Nephron progenitor cell (in vitro differentiated cells): ENCODE measurements around the gene METTL21C.

Experiments used
- DNase-seq: peaks from one replicate; pipeline ENCODE4 v3.0.0; 2021
- H3K27ac Mint-ChIP-seq: 2 replicates; pipeline ENCODE4 v1.8.0; 2021; ENCODE audit warnings: mild to moderate bottlenecking, moderate library complexity, mixed read lengths
- H3K27me3 Mint-ChIP-seq: 2 replicates; pipeline ENCODE4 v1.8.0; 2021; ENCODE audit warnings: mild to moderate bottlenecking, low read depth, mixed read lengths; ENCODE audit not compliant: poor library complexity
- H3K36me3 Mint-ChIP-seq: 2 replicates; pipeline ENCODE4 v1.8.0; 2021; ENCODE audit warnings: low read depth, mixed read lengths
- H3K4me1 Mint-ChIP-seq: 2 replicates; pipeline ENCODE4 v1.8.0; 2021; ENCODE audit warnings: mixed read lengths
- H3K4me3 Mint-ChIP-seq: 2 replicates; pipeline ENCODE4 v1.8.0; 2021; ENCODE audit warnings: mild to moderate bottlenecking, moderate library complexity, mixed read lengths
- H3K9me3 Mint-ChIP-seq: 2 replicates; pipeline ENCODE4 v1.8.0; 2021; ENCODE audit warnings: mild to moderate bottlenecking, moderate library complexity, mixed read lengths
- TF ChIP-seq, protein P1 (sequence below): fragments of 200-600 bp; sonication (generic); IDR thresholded peaks from 2 replicates; pipeline ENCODE4 v1.5.0; 2021; ENCODE audit warnings: antibody characterized with exemption

Gene METTL21C

DNA sequence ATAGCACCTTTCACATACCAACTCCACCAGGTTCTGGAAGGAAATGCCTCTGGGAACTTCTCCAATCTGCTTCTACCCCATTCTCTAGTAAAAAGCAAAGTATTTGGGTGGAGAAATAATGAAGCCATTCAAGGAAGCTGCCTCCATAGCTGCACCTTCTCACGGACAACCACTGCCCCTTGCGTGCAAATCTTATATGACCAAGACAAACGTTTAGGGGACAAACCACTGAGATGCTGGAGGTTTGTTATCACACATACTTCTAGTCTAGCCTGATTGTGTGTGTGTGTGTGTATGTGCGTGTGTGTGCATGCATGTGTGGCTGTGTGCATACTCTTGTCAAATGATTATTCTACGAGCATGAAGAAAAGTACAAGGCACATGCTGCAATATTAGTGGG, 6.5 kb upstream of the METTL21C start:
- Mint-ChIP-seq H3K9me3 (peaks cover 24% of the 10 kb centered on the region), H3K4me1 (peaks cover 50% of the 10 kb centered on the region), H3K27me3 (peaks cover 3% of the 10 kb centered on the region), H3K27ac (no peak overlapping the region), H3K4me3 (no peak overlapping the region), H3K36me3 (peaks cover 4% of the 10 kb centered on the region)
- TF ChIP-seq, protein P1, sequence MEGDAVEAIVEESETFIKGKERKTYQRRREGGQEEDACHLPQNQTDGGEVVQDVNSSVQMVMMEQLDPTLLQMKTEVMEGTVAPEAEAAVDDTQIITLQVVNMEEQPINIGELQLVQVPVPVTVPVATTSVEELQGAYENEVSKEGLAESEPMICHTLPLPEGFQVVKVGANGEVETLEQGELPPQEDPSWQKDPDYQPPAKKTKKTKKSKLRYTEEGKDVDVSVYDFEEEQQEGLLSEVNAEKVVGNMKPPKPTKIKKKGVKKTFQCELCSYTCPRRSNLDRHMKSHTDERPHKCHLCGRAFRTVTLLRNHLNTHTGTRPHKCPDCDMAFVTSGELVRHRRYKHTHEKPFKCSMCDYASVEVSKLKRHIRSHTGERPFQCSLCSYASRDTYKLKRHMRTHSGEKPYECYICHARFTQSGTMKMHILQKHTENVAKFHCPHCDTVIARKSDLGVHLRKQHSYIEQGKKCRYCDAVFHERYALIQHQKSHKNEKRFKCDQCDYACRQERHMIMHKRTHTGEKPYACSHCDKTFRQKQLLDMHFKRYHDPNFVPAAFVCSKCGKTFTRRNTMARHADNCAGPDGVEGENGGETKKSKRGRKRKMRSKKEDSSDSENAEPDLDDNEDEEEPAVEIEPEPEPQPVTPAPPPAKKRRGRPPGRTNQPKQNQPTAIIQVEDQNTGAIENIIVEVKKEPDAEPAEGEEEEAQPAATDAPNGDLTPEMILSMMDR = no peak
- no peak for DNase-seq

DNA sequence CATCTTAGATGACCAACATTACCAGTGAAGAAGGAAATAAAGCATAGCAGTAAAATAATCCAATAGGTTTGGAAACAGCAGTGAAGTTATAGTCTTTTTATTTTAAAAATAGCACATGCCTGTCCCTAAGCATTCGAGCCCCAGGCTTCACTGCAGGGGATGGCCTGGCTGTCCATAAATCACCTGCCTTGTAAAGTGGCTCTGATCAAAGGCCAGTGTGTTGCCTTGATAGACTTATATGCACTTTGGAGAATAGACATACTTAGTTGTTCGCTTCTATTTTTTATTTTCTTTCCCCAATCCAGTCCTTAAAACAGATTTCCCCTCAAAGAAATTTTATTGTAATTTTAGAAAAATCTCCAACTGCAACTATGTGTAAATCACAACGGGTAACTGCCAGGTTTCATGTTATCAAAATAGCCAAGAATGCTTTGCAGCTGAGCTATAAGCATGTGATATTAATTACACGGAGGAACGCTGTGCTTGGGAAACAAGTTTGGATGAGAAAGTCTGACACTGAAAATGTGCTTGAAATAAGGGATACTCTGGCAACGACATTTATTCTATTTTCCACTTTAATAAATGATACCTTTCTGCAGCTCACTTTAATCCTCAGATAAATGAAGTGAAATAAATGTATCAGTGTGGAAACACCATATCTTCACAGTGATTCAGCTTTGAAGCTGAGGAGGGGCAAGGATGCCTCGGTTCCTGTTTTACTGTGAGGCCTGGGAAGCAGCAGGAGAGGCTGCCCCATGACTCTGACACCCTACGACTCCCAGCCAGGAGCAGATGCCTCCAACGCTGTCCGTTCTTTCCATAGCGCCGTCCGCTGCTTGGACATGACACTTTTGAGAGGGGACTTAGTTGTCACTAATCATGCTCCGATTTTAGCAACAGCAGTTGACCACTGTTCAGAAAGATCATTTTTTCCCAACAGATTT, 5.5 kb upstream of the METTL21C start:
- H3K36me3 Mint-ChIP-seq = peaks cover 4% of the 10 kb centered on the region
- H3K9me3 Mint-ChIP-seq = peaks cover 24% of the 10 kb centered on the region
- H3K4me3 Mint-ChIP-seq = no peak overlapping the region
- peak overlapping the region; percentile 83 for H3K27ac Mint-ChIP-seq
- TF ChIP-seq, protein P1 = no peak
- H3K27me3 Mint-ChIP-seq = peaks cover 3% of the 10 kb centered on the region
- DNase-seq = peak; percentile 24
- peaks cover 47% of the 10 kb centered on the region for H3K4me1 Mint-ChIP-seq

DNA sequence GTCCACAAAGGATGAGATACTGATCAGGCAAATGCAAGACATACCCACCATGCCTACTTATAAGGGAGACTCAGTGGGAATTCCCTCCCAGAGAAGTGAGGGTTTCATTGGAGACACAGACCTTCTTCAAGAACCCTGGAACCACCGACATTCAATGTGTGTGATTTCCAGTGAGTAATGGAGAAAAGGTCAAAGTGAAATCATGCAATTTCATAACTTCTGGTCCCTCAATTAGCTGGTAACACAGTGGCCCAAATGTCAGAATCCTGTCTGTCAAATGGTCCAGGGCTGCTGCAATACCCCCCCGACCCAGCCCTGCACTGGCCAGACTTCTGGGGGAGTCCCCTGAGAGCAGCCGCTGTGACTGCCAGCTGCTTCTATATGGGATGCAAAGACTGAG, 4.7 kb upstream of the METTL21C start:
- H3K27me3 Mint-ChIP-seq = peaks cover 8% of the 10 kb centered on the region
- H3K9me3 Mint-ChIP-seq = peaks cover 24% of the 10 kb centered on the region
- H3K4me3 Mint-ChIP-seq = no peak overlapping the region
- H3K36me3 Mint-ChIP-seq = peaks cover 4% of the 10 kb centered on the region
- peak overlapping the region; percentile 19 for H3K27ac Mint-ChIP-seq
- peaks cover 44% of the 10 kb centered on the region for H3K4me1 Mint-ChIP-seq
- DNase-seq = no peak
- TF ChIP-seq, protein P1 = no peak

DNA sequence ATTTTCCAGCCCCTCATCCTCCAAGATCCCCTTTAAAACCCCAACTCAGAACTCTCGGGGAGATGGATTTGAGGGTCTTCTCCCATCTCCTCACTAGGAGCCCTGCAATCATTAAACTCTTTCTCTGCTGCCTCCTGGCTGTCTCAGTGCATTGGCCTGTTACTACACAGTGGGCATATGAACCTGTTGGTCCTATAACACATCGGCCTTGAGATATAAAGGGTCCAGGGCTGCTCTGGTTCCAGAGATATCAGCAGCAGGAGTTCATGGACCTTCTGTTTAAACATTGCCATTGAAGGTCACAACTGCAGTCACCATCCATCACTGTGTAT, 3.8 kb upstream of the METTL21C start:
- peaks cover 4% of the 10 kb centered on the region for H3K36me3 Mint-ChIP-seq
- H3K27ac Mint-ChIP-seq = no peak overlapping the region

DNA sequence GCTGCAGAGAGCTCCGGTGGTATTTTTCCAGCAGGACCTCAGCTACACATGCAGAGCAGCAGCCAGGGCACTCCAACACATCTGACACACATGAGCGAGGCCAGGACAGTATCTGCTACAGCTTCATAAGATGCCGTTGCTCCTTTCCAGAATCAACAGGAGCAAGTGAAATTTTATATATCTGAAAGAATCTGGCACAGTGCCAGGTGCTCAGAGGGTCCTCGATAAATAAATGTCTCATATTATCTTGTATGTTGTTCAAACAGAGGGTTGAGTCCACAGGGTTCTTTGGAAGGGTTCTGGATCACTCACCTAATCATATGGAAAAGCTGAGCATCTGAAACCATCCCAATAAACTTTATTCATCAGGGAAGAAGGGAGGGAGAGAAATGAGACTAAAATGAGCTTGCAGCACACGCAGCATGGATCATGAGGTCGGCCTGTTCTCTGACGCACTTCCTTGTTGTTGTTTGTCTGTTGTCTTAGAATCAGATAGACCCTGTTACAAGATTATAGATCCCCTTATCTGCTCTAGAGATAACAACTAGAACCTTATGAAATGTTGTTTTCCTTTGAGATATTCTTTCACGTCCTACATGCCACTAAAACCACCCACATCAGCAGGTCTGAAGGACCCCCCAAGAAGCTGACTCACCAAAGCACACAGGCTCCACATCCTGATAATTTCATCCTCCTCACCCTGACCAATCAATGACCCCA, 3.2 kb upstream of the METTL21C start:
- H3K36me3 Mint-ChIP-seq = peaks cover 4% of the 10 kb centered on the region
- peaks cover 10% of the 10 kb centered on the region for H3K27me3 Mint-ChIP-seq
- TF ChIP-seq, protein P1 = no peak

More for the DNA sequence above, 3.8 kb upstream of the METTL21C start:
- TF ChIP-seq, protein P1 = no peak
- Mint-ChIP-seq H3K27me3 (peaks cover 10% of the 10 kb centered on the region), H3K4me3 (no peak overlapping the region), H3K9me3 (peaks cover 24% of the 10 kb centered on the region), H3K4me1 (peaks cover 43% of the 10 kb centered on the region)
- DNase-seq = no peak

More for the DNA sequence above, 3.2 kb upstream of the METTL21C start:
- no peak for DNase-seq
- peaks cover 43% of the 10 kb centered on the region for H3K4me1 Mint-ChIP-seq
- H3K27ac Mint-ChIP-seq = no peak overlapping the region
- H3K9me3 Mint-ChIP-seq = peaks cover 24% of the 10 kb centered on the region
- H3K4me3 Mint-ChIP-seq = no peak overlapping the region
